Endothelial cell of umbilical vein (primary cell): ENCODE data around the gene DUS1L.

Experiments
- EZH2 ChIP-seq: IDR thresholded peaks from 2 replicates; pipeline ENCODE4 v1.6.1; 2012; ENCODE audit warnings: borderline replicate concordance, low read depth, mild to moderate bottlenecking, moderate library complexity, low read length, inconsistent platforms; ENCODE audit not compliant: severe bottlenecking
- POLR2A ChIP-seq: IDR thresholded peaks from 2 replicates; pipeline ENCODE4 v1.6.1; 2012; ENCODE audit warnings: low read depth, mild to moderate bottlenecking, control low read depth, low read length
- POLR2AphosphoS5 ChIP-seq: IDR thresholded peaks from 2 replicates; pipeline ENCODE4 v1.6.1; 2012; ENCODE audit warnings: low read depth, mild to moderate bottlenecking, control low read depth, low read length, moderate library complexity; ENCODE audit not compliant: insufficient read depth
- TF ChIP-seq, protein P1 (sequence below), 2 donors: IDR thresholded peaks; 1 replicate in 1 of 2; 2 replicates in 1 of 2; pipeline ENCODE4 v1.5.1; 2011; ENCODE audit warnings: low read length in 2 of 2, mild to moderate bottlenecking in 2 of 2, moderate library complexity in 2 of 2, control low read depth in 1 of 2, inconsistent platforms in 1 of 2, low read depth in 1 of 2; ENCODE audit not compliant: insufficient read depth in 1 of 2; ENCODE audit errors: extremely low read depth in 1 of 2
- TF ChIP-seq, protein P2 (sequence below): IDR thresholded peaks from 2 replicates; pipeline ENCODE4 v1.6.1; 2011; ENCODE audit not compliant: insufficient read depth, insufficient read length

DNA sequence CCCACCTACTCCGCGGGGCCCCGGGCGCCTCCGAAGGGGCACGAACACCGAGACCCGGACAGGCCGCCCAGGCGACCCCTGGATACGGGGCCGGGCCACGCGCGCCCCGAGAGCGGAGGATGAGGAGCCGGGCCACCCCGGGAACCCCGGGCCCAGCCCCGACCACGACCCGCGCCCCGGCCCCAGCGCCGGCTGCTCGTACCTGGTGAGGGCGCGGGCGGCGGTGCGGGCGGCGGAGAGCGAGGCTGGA, 32.2 kb upstream of the DUS1L start:
- TF ChIP-seq, protein P1, sequence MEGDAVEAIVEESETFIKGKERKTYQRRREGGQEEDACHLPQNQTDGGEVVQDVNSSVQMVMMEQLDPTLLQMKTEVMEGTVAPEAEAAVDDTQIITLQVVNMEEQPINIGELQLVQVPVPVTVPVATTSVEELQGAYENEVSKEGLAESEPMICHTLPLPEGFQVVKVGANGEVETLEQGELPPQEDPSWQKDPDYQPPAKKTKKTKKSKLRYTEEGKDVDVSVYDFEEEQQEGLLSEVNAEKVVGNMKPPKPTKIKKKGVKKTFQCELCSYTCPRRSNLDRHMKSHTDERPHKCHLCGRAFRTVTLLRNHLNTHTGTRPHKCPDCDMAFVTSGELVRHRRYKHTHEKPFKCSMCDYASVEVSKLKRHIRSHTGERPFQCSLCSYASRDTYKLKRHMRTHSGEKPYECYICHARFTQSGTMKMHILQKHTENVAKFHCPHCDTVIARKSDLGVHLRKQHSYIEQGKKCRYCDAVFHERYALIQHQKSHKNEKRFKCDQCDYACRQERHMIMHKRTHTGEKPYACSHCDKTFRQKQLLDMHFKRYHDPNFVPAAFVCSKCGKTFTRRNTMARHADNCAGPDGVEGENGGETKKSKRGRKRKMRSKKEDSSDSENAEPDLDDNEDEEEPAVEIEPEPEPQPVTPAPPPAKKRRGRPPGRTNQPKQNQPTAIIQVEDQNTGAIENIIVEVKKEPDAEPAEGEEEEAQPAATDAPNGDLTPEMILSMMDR (IDR thresholded peaks at IDR 0.05; ENCODE audit: extremely low read depth in 1 of 2, insufficient read depth in 1 of 2, low read depth in 1 of 2, low read length in 2 of 2): no peak
- TF ChIP-seq EZH2 (no peak), POLR2AphosphoS5 (no peak), POLR2A (no peak)
- TF ChIP-seq, protein P2, sequence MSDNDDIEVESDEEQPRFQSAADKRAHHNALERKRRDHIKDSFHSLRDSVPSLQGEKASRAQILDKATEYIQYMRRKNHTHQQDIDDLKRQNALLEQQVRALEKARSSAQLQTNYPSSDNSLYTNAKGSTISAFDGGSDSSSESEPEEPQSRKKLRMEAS: no peak
